ENCODE results near the gene HAPLN3.

DNA sequence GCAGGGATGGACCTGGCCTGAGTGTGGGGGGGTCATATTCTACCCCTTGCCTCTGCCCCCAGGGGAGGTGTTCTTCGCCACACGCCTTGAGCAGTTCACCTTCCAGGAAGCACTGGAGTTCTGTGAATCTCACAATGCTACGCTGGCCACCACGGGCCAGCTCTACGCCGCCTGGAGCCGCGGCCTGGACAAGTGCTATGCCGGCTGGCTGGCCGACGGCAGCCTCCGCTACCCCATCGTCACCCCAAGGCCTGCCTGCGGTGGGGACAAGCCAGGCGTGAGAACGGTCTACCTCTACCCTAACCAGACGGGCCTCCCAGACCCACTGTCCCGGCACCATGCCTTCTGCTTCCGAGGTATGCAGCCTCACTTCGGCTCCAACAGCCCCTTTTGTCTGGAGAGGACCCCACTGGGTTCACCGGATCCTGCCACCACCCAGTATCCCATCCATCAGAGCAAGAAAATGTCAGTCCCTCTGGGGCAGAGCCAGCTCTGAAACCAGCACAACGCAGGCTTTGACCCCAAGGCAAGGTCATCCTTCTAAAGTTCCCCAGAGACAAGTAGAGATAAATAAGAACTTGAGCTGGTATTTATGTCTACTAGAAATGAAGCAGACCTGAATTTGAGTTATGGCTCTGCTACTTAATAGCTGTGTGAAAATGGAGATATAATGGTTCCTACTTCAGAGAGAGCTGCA lies 45.8 kb downstream of the HAPLN3 start:
- no peak for TF ChIP-seq SPI1 (IDR thresholded peaks at IDR 0.05; ENCODE audit: borderline replicate concordance, low read depth)
- TF ChIP-seq, protein P1, sequence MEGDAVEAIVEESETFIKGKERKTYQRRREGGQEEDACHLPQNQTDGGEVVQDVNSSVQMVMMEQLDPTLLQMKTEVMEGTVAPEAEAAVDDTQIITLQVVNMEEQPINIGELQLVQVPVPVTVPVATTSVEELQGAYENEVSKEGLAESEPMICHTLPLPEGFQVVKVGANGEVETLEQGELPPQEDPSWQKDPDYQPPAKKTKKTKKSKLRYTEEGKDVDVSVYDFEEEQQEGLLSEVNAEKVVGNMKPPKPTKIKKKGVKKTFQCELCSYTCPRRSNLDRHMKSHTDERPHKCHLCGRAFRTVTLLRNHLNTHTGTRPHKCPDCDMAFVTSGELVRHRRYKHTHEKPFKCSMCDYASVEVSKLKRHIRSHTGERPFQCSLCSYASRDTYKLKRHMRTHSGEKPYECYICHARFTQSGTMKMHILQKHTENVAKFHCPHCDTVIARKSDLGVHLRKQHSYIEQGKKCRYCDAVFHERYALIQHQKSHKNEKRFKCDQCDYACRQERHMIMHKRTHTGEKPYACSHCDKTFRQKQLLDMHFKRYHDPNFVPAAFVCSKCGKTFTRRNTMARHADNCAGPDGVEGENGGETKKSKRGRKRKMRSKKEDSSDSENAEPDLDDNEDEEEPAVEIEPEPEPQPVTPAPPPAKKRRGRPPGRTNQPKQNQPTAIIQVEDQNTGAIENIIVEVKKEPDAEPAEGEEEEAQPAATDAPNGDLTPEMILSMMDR (IDR thresholded peaks at IDR 0.05; ENCODE audit: insufficient read depth, low read length) = no peak
- no peak for TF ChIP-seq POLR2AphosphoS5 (IDR thresholded peaks at IDR 0.05; ENCODE audit: low read depth)
- TF ChIP-seq REST (IDR thresholded peaks at IDR 0.05; ENCODE audit: insufficient replicate concordance, low read depth) = no peak
